Measurements from ENCODE around the gene IL12B.
"Not testable (repeated sequence)": the region's sequence is repeated elsewhere in the genome, so short reads cannot be mapped to it uniquely, and the experiment has no call there.

The IL12B gene

GRCh38 chr5:159294921-159295320 is 35.4 kb downstream of the IL12B start:
- DNase-seq (ENCODE audit: low read depth) = no peak

- DNase-seq (ENCODE audit: low read depth) = no peak
These were observed 39.5 kb downstream of the IL12B start for GRCh38 chr5:159290741-159291140.

DNA sequence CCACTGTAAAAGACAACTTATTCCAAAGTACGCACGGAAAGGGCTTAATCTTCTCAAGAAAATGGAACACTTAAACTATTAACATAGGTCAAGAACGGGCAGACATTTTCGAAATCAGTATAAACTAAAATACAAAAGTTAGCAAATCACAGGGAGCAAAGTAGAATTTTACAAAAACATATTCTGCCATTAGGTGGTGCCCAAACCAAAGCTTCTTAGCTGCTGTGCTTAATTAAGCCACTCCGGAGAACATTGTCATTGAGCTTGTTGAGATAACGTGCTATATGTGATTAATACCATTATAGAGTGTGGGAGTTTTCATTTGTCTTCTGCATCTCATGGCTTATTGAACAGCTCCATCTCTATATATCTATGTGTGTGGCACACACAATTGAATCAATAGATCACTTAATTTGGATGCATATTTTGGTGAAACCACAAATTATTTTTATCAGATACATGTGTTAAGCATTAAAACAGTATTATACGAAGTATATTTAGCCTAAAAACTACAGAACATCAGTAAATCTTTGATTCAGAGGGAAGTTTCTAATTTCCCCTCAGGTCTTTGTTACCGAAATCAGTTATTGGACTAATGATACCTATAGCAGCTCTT is 43.8 kb downstream of the IL12B start:
- no peak for DNase-seq (ENCODE audit: low read depth)

GRCh38 chr5:159274676-159275075 is 55.6 kb downstream of the IL12B start:
- no peak for DNase-seq (ENCODE audit: low read depth)

DNA sequence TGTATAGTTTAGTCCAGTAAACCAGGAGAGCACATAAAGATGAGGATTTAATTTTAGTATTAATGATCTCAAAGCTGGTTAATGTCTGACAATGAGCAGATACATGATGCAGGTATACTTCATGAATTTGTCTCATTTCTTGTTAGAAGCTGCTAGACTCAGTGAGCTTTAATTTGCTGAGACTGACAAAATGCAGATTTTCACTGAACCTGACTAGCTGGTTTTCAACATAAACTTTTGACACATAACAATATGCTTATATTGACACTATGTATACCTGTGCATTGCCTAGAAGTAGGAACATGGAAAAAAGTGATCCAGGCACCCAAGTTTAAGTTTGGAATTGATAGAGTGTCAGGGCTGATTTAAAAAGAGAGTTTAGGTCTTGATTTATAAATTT is 56.4 kb downstream of the IL12B start:
- no peak for DNase-seq (ENCODE audit: low read depth)

DNA sequence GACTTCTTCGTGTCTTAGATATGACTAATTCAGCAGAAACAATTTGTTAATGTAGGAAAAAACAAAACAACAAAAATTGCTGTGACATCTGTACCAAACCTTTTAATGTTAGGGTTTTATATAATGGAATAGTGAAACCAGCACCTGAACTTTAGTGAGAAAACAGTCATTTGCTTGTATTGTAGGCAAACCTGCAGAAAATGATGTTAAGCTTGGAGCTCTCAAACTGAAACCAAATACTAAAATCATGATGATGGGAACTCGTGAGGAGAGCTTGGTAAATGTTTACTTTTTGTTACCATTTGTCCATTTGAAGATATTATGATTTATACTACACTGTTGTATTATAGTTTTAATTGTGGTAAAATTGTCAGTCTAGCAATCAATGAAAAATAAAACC is 60.6 kb downstream of the IL12B start:
- DNase-seq (ENCODE audit: low read depth) = no peak

DNA sequence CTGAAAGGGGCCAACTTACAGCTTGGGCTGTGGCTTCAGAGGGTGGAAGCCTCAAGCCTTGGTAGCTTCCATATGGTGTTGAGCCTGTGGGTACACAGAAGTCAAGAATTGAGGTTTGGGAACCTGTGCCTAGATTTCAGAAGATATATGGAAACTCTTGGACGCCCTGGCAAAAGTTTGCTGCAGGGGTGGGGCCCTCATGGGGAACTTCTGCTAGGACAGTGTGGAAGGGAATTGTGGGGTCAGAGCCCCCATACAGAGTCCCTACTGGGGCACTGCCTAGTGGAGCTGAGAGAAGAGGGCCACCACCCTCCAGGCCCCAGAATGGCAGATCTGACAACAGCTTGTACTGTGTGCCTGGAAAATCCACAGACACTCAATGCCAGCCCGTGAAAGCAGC is 63.5 kb downstream of the IL12B start:
- not testable (repeated sequence) for DNase-seq (ENCODE audit: low read depth)
